ENCODE results near the gene INSL3. TPM values are rescaled to one million over a fixed set of nuclear protein-coding genes. Genes with fewer than 3 reads are reported as not detected.

Gene INSL3
- total and polyA plus RNA-seq, 2 donors (not counting 1 experiment from before 2014, with no cell fraction given): 3.4 to 3.6 TPM

DNA sequence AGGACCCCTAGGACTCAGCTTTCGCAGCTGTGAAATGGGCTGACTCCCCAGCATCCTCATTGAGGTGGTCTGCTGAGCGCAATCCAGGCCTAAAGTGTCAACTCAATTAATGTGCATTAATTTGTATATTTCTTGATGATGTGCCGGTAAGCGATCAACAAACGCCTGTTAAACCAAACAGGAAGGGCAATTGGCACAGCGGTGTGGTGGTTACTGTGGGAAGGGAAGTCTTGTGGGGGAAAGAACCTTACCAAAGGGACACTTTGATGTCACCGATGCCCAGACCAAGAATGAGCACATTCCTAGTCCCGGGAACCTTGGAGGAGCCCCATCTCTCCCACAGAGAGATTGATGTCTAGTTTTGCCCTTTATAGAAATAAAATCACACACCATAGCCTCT is 24.8 kb upstream of the INSL3 start:
- no peaks in the 10 kb centered on the region for H3K27me3 Mint-ChIP-seq
- H3K27ac Mint-ChIP-seq: peak overlapping the region; percentile 81
- Histone ChIP-seq H3K36me3 (replicated peaks in 1 of 2; ENCODE audit: control extremely low read depth in 1 of 2, control insufficient read depth in 1 of 2, extremely low read depth in 1 of 2, insufficient read depth in 2 of 2, low read length in 1 of 2) (peaks cover 0 to 33% of the 10 kb centered on the region in 2 experiments), H4K20me1 (ENCODE audit: control insufficient read depth, insufficient read depth, low read length, poor library complexity, severe bottlenecking) (peaks cover 36% of the 10 kb centered on the region), H3K9ac (ENCODE audit: low read length) (no peak overlapping the region), H3K4me2 (replicated peaks; ENCODE audit: low read depth, low read length, poor library complexity, severe bottlenecking) (peak overlapping the region; percentile 93), H3K27ac (ENCODE audit: low read length in 2 of 2) (peak overlapping the region; percentile 10 to 94), H3K4me3 (ENCODE audit: control extremely low read depth in 1 of 5, extremely low read depth in 1 of 5, insufficient read depth in 1 of 5, low read depth in 2 of 5, low read length in 4 of 5) (peak overlapping the region in 4 of 5 experiments; percentile 6 to 67 (median 12)), H2AFZ (ENCODE audit: insufficient read depth, low read depth, low read length, poor library complexity, severe bottlenecking) (no peak overlapping the region), H3K9me3 (ENCODE audit: control extremely low read depth in 1 of 3, control insufficient read depth in 2 of 3, insufficient read depth in 1 of 3, low read length in 2 of 3) (peaks cover 0 to 6% (median 0%) of the 10 kb centered on the region in 3 donors), H3K27me3 (replicated peaks in 1 of 4; ENCODE audit: control extremely low read depth in 1 of 4, control insufficient read depth in 3 of 4, insufficient read depth in 4 of 4, low read length in 3 of 4) (no peaks in the 10 kb centered on the region), H3K4me1 (ENCODE audit: control insufficient read depth in 2 of 2, insufficient read depth in 2 of 2, low read length in 2 of 2) (peaks cover 51 to 77% of the 10 kb centered on the region in 2 donors), H3K79me2 (ENCODE audit: control insufficient read depth, insufficient read depth, low read length) (peaks cover 63% of the 10 kb centered on the region)
- POLR2A ChIA-PET: no interaction called here
- no peaks in the 10 kb centered on the region for H3K9me3 Mint-ChIP-seq (ENCODE audit: insufficient read depth)
- no peak for ATAC-seq (ENCODE audit: low read depth)
- peak overlapping the region; percentile 75 for H3K4me3 Mint-ChIP-seq
- TF ChIP-seq EZH2 (IDR thresholded peaks at IDR 0.05; ENCODE audit: borderline replicate concordance, insufficient read depth, low read depth, low read length, poor library complexity, severe bottlenecking): no peak
- TF ChIP-seq, protein P1, sequence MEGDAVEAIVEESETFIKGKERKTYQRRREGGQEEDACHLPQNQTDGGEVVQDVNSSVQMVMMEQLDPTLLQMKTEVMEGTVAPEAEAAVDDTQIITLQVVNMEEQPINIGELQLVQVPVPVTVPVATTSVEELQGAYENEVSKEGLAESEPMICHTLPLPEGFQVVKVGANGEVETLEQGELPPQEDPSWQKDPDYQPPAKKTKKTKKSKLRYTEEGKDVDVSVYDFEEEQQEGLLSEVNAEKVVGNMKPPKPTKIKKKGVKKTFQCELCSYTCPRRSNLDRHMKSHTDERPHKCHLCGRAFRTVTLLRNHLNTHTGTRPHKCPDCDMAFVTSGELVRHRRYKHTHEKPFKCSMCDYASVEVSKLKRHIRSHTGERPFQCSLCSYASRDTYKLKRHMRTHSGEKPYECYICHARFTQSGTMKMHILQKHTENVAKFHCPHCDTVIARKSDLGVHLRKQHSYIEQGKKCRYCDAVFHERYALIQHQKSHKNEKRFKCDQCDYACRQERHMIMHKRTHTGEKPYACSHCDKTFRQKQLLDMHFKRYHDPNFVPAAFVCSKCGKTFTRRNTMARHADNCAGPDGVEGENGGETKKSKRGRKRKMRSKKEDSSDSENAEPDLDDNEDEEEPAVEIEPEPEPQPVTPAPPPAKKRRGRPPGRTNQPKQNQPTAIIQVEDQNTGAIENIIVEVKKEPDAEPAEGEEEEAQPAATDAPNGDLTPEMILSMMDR (IDR thresholded peaks at IDR 0.05): no peak
- WGBS (ENCODE audit: insufficient coverage): 40% methylated on average over 5 of the region's 8 CpGs
- intact Hi-C loops (cut with micrococcal nuclease): no loop called here
- CTCF ChIA-PET: interaction anchor here (1.0 to 5.6 kb wide), 4 partner anchors 9 to 62 kb away, joined by 3 to 50 read pairs (median 6); partner anchors contain the start of gene RPL18A
- no peak for DNase-seq
- peaks cover 54% of the 10 kb centered on the region for H3K4me1 Mint-ChIP-seq

DNA sequence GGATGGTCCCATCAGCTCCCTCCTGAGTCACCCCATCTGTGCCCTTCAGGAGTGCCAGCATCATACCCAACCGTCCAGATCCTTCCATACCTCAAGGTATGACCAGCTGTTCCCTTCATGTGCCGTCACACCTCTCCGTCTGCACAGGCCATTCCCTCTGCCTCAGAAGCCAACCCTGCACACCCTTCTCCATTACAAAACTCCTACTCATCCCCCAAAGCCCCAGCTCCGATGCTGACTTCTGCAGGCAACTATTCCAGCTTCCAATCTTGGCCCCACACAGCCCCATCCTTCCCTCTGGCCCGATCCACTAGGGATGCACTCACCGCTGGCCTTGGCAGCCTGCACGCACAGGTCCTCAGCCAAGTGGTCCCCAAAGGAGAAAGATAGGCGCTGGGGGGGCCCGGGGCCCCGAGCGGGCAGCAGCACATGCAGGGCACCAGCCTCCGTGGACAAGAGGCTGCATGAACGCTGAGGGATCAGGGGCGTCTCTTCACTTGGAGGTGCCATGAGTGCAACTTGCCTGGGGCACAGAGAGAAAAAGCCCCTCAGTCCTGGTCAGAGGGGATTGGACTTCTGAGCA is 22.7 kb upstream of the INSL3 start:
- peaks cover 0 to 53% of the 10 kb centered on the region in 2 experiments for H3K36me3 ChIP-seq (replicated peaks in 1 of 2; ENCODE audit: control extremely low read depth in 1 of 2, control insufficient read depth in 1 of 2, extremely low read depth in 1 of 2, insufficient read depth in 2 of 2, low read length in 1 of 2)
- ChIA-PET CTCF (no interaction called here), POLR2A (no interaction called here)
- TF ChIP-seq EZH2 (IDR thresholded peaks at IDR 0.05; ENCODE audit: borderline replicate concordance, insufficient read depth, low read depth, low read length, poor library complexity, severe bottlenecking): no peak
- TF ChIP-seq, protein P1 (IDR thresholded peaks at IDR 0.05): no peak
- no peak overlapping the region for H3K4me2 ChIP-seq (replicated peaks; ENCODE audit: low read depth, low read length, poor library complexity, severe bottlenecking)
- peaks cover 74% of the 10 kb centered on the region for H3K79me2 ChIP-seq (ENCODE audit: control insufficient read depth, insufficient read depth, low read length)
- H3K27ac Mint-ChIP-seq: peak overlapping the region; percentile 56
- no peaks in the 10 kb centered on the region for H3K27me3 ChIP-seq (replicated peaks in 1 of 4; ENCODE audit: control extremely low read depth in 1 of 4, control insufficient read depth in 3 of 4, insufficient read depth in 4 of 4, low read length in 3 of 4)
- H3K4me1 ChIP-seq (ENCODE audit: control insufficient read depth in 2 of 2, insufficient read depth in 2 of 2, low read length in 2 of 2): peaks cover 33 to 55% of the 10 kb centered on the region in 2 donors
- no peak overlapping the region for H3K9ac ChIP-seq (ENCODE audit: low read length)
- H3K4me3 ChIP-seq (ENCODE audit: control extremely low read depth in 1 of 5, extremely low read depth in 1 of 5, insufficient read depth in 1 of 5, low read depth in 2 of 5, low read length in 4 of 5): no peak overlapping the region
- no peak overlapping the region for H2AFZ ChIP-seq (ENCODE audit: insufficient read depth, low read depth, low read length, poor library complexity, severe bottlenecking)
- intact Hi-C loops (cut with micrococcal nuclease): no loop called here
- no peak overlapping the region for H3K27ac ChIP-seq (ENCODE audit: low read length in 2 of 2)
- no peaks in the 10 kb centered on the region for H3K27me3 Mint-ChIP-seq
- no peaks in the 10 kb centered on the region for H3K9me3 Mint-ChIP-seq (ENCODE audit: insufficient read depth)
- peaks cover 43% of the 10 kb centered on the region for H3K4me1 Mint-ChIP-seq
- peaks cover 44% of the 10 kb centered on the region for H4K20me1 ChIP-seq (ENCODE audit: control insufficient read depth, insufficient read depth, low read length, poor library complexity, severe bottlenecking)
- ATAC-seq (ENCODE audit: low read depth): no peak
- H3K4me3 Mint-ChIP-seq: peak overlapping the region; percentile 32
- peaks cover 0 to 6% (median 0%) of the 10 kb centered on the region in 3 donors for H3K9me3 ChIP-seq (ENCODE audit: control extremely low read depth in 1 of 3, control insufficient read depth in 2 of 3, insufficient read depth in 1 of 3, low read length in 2 of 3)
- no peak for DNase-seq
- 86% methylated on average over 14 of the region's 14 CpGs for WGBS (ENCODE audit: insufficient coverage)
